ENCODE data around the gene DGKD.
A peak's percentile ranks its signal among the peaks of the same experiment; 100 is the strongest.

The DGKD gene

DNA sequence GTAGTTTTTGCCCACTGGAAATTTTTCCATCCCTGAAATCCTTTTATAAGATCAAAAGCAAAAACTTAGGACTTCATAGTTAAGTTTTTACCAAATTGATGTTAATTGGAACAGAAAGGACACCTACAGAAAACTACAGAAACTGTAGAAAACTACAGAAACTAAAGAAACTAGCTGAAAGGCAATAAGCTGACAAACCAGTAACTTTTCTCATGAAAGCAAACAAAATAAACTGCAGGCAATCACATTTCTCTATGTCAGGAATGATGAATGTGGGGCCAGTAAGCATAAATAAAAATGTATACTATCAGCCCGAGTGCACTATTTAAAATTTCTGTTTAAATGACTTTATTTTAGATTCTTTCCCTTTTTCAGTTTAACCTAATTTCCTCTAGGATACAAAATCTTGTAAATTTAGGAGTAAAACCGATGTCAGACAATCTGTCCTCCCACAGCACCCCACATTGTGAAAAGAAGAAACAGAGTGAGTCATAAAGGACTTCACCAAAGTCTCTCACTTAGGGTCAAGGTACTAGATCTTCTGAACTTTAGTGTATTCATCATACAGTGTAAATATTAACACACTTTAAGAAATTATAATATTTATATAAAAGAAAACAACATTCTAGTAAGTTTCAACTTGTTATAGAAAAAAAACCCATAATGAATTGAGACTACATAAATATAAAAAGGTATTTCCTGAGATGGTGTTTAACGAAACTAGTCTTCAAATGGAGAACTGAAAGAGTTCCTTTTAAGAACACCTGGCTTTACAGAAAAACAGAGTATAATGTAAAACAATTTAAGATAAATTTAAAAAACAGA, 165.7 kb downstream of the DGKD start:
- Histone ChIP-seq H2AFZ (ENCODE audit: low read depth, low read length, severe bottlenecking) (no peak overlapping the region), H3K9ac (ENCODE audit: low read length) (peak overlapping the region; percentile 36)

More for the DNA sequence above, 165.7 kb downstream of the DGKD start:
- TF ChIP-seq EZH2phosphoT487 (conservative IDR thresholded peaks at IDR 0.05; ENCODE audit: low read length) = no peak
- TF ChIP-seq, protein P1, sequence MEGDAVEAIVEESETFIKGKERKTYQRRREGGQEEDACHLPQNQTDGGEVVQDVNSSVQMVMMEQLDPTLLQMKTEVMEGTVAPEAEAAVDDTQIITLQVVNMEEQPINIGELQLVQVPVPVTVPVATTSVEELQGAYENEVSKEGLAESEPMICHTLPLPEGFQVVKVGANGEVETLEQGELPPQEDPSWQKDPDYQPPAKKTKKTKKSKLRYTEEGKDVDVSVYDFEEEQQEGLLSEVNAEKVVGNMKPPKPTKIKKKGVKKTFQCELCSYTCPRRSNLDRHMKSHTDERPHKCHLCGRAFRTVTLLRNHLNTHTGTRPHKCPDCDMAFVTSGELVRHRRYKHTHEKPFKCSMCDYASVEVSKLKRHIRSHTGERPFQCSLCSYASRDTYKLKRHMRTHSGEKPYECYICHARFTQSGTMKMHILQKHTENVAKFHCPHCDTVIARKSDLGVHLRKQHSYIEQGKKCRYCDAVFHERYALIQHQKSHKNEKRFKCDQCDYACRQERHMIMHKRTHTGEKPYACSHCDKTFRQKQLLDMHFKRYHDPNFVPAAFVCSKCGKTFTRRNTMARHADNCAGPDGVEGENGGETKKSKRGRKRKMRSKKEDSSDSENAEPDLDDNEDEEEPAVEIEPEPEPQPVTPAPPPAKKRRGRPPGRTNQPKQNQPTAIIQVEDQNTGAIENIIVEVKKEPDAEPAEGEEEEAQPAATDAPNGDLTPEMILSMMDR (IDR thresholded peaks at IDR 0.05; ENCODE audit: insufficient read depth, low read length, poor library complexity, severe bottlenecking) = no peak
- H4K20me1 ChIP-seq (ENCODE audit: low read depth, low read length) = no peaks in the 10 kb centered on the region
- H3F3A ChIP-seq (ENCODE audit: insufficient read depth) = peaks cover 7% of the 10 kb centered on the region; the same call in 1 of the 2 replicates
- H3K9me2 ChIP-seq (replicated peaks; ENCODE audit: insufficient read depth, low read length) = no peaks in the 10 kb centered on the region
- H3K79me2 ChIP-seq (ENCODE audit: insufficient read depth, low read length) = no peaks in the 10 kb centered on the region
- H3K4me2 ChIP-seq (ENCODE audit: low read depth, low read length, poor library complexity, severe bottlenecking) = peak overlapping the region; percentile 81
- no peaks in the 10 kb centered on the region for H3K9me3 ChIP-seq (ENCODE audit: insufficient read depth, low read length)
- no peaks in the 10 kb centered on the region for H3K27me3 ChIP-seq (ENCODE audit: low read length)
- peak overlapping the region; percentile 33 for H3K4me3 ChIP-seq (ENCODE audit: insufficient read depth, low read length, poor library complexity, severe bottlenecking)
- peak overlapping the region; percentile 82 for H3K27ac ChIP-seq (ENCODE audit: low read depth, low read length)
- H3K36me3 ChIP-seq (ENCODE audit: low read length) = no peaks in the 10 kb centered on the region
